NK-92 (cell line): ENCODE data around the gene CASP1.
"Not testable (repeated sequence)": the region's sequence is repeated elsewhere in the genome, so short reads cannot be mapped to it uniquely, and the experiment has no call there.

Experiments
- DNase-seq: peaks from one replicate; lab custom pipeline; 2025; ENCODE audit not compliant: unreplicated experiment; lab: John Stamatoyannopoulos, UW

Gene CASP1

GRCh38 chr11:105034813-105035620 lies at the start of gene CASP1:
Gene CASP1, minus strand, starts transcription at chr11:105035144. Its CDS starts 31 bp downstream, at chr11:105035113.
- no peak for DNase-seq

GRCh38 chr11:105081412-105082150 lies 46.6 kb upstream of the CASP1 start:
- DNase-seq: no peak

- DNase-seq: not testable (repeated sequence)
Measured at GRCh38 chr11:105080171-105080906, 45.4 kb upstream of the CASP1 start.

GRCh38 chr11:105078283-105078682 lies 43.3 kb upstream of the CASP1 start:
- DNase-seq: no peak

- DNase-seq: not testable (repeated sequence)
Measured at GRCh38 chr11:105077141-105077790, 42.3 kb upstream of the CASP1 start.

- DNase-seq: no peak
Measured at GRCh38 chr11:105074166-105074530, 39.2 kb upstream of the CASP1 start.

- DNase-seq: no peak
Measured at GRCh38 chr11:105073456-105074165, 38.7 kb upstream of the CASP1 start.

GRCh38 chr11:105072080-105072479 lies 37.1 kb upstream of the CASP1 start:
- DNase-seq: not testable (repeated sequence)

GRCh38 chr11:105071089-105071732 lies 36.3 kb upstream of the CASP1 start:
- DNase-seq: no peak

- DNase-seq: no peak
Measured at GRCh38 chr11:105070306-105070705, 35.4 kb upstream of the CASP1 start.

- DNase-seq: not testable (repeated sequence)
Measured at GRCh38 chr11:105069749-105070148, 34.8 kb upstream of the CASP1 start.

GRCh38 chr11:105063245-105063941 lies 28.4 kb upstream of the CASP1 start:
- not testable (repeated sequence) for DNase-seq

- DNase-seq: no peak
Measured at GRCh38 chr11:105057432-105057831, 22.5 kb upstream of the CASP1 start.

GRCh38 chr11:105056446-105056845 lies 21.5 kb upstream of the CASP1 start:
- no peak for DNase-seq

- no peak for DNase-seq
Measured at GRCh38 chr11:105054723-105055493, 20.0 kb upstream of the CASP1 start.

GRCh38 chr11:105052487-105052886 lies 17.5 kb upstream of the CASP1 start:
- DNase-seq: no peak

GRCh38 chr11:105051559-105051958 lies 16.6 kb upstream of the CASP1 start:
- no peak for DNase-seq

GRCh38 chr11:105049481-105049880 lies 14.5 kb upstream of the CASP1 start:
- no peak for DNase-seq
